ENCODE measurements around the gene NPM1. TPM values are rescaled to one million over a fixed set of nuclear protein-coding genes. Genes with fewer than 3 reads are reported as not detected.
A peak's percentile ranks its signal among the peaks of the same experiment; 100 is the strongest.

The NPM1 gene
- total RNA-seq, 1 experiment from 2014 or later, result 3,666 TPM

DNA sequence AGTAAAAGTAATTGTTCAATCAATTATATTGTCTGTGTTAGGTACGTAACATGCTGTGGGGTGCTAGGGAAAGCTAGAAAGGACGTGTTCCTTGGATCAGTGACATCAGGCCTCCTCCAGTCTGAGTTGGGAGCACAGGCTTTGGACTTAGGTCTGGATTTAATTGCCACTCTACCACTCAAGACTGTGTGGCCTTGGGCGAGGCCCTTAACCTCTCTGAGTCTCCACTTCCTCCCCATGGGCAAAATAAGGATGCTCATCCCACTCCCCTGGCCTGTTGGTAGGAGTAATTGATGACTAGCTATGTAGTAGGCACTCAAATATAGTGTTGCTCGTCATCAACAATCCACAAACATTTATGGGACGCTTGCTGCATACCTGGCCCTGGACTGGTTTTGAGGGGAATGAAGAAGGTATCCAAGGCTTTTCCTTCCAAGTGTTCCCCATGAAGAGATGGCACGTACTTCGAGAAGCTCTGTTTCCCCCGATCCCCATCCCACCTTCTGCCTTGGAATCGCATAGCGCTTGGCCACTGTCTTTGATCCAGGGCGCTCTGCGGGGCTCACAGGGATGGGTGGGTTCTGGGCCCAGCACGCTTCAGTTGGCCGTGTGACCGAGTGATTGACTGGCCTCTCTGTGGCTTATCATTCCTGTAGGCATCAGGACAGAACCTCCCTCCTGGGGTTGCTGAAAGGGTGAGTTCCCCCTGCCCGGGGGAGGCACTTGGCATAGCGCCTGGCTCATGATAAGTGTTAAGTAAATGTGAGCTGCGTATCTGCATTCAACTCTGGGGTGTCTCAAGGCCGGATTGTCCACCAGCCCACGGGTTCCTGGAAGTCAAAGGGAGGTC lies 39.9 kb downstream of the NPM1 start:
- no peak for DNase-seq (ENCODE audit: low spot score)

DNA sequence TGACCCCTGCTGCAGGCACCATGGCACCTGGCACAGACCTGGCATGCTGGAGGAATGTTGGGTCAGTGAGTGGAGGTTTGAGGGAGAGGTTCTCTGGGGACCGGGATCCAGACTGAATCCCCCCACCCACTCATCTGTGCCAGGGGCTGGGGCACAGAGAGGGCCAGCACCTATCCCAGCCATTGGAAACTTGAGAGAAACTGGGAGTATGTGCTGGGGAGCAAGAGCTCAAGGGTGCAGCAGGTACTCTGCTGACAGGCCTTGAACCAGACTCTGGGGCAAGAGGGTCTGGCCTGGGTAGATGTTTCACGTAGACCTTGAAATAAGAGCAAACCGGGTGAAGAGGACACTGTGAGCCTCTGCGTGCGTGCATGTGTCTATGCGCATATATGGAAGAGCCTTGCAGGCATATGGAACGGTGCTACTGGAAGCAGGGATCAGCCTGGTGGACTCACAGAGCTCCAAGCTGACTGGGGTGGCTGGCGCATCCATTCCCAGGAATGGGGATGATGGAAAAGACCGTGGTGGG lies 40.6 kb downstream of the NPM1 start:
- no peak for DNase-seq (ENCODE audit: low spot score)

DNA sequence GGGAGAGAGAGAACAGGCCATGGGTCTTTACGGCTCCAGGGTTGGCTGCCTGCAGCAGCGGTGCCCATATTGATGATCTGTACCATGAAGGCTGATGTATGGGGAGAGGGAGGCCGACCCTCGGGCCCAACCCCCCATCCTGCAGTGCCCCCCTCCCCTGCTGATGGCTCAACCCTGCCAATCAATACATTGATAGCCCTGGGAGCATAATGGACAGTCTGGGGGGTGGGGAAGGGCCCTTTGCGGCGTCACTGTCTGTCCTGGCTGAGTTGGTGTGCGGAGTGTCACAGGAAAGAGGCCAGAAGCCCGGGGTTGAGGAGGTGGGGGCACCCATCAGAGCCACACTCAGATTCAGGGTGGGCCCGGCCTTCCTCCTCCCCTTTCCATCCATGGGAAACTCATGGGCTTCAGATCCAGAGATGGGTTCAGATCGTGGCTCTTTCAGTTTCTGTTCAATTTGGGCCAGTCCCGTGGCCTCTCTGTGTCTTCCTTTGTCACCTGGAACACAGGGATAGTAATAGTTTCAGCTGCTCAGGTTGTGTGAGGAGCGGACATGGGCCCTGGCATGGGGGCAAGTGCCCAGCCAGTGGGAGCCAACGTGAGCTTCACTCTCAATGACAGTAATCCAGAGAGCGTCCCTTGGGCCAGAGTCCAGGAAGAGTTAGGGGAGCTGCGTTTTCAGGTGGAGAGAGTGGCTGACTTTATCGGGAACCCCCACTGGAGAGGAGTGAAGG lies 41.3 kb downstream of the NPM1 start:
- no peak for DNase-seq (ENCODE audit: low spot score)

DNA sequence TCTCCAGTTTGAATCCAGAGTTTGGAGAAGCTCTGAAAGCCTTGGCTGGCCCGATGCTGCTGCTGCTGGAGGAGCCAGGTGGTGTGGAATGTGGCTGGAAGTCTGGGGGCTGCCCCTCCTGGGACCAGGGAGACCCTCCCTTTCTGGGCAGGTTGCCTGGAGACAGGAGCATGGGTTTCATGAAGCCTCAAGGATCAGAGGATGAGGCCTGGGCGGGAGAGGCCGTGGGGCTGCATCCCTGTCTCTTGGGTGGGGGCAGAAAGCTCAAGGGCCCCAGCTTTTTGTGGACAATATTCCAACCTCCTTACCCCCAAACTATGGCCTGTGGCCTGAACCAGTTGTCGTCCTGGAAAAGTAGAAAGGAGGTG lies 41.9 kb downstream of the NPM1 start:
- DNase-seq (ENCODE audit: low spot score), result no peak

DNA sequence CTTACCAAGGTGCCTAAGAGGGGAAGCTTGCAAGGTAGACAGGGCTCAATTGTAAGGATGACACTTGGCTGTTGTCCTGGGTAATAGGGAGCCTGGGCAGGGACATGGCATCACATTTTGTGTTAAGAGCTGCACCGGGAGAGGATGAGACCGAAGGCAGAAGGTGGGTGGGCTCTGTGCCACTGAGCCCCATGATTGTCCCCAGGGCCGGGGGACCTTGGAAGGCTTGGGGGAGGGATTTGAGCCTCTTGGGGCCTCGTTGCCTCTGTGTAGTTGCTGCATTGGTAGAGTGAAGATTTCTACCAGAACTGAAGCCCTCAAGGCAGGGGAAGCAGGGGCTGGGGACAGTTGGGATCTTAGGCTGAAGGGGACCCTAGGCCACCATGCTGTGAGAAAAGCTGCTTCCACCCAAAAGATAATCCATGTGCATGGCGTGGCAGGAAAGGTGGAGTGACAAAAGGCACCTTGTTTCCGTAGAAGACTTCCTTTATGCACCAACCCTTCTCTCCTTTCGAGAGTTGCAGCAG lies 43.7 kb downstream of the NPM1 start:
- no peak for DNase-seq (ENCODE audit: low spot score)

DNA sequence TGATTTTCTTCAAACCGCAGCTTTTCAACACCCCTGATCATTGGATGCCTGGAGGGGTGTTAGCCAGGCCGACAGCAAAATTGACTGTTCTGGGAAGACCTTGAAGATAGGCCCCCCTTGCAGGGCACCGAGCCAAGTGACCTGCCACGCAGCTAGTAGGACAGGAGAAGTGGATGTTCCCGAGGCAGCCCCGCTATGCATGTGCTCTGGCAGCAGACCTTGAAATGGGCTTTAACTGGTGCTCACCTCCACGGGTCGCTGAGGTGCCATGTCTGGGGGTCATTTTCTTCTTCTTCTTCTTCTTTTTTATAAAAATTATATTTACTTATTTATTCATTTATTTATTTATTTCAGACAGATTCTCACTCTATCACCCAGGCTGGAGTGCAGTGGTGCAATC lies 44.4 kb downstream of the NPM1 start:
- DNase-seq (ENCODE audit: low spot score), result no peak

DNA sequence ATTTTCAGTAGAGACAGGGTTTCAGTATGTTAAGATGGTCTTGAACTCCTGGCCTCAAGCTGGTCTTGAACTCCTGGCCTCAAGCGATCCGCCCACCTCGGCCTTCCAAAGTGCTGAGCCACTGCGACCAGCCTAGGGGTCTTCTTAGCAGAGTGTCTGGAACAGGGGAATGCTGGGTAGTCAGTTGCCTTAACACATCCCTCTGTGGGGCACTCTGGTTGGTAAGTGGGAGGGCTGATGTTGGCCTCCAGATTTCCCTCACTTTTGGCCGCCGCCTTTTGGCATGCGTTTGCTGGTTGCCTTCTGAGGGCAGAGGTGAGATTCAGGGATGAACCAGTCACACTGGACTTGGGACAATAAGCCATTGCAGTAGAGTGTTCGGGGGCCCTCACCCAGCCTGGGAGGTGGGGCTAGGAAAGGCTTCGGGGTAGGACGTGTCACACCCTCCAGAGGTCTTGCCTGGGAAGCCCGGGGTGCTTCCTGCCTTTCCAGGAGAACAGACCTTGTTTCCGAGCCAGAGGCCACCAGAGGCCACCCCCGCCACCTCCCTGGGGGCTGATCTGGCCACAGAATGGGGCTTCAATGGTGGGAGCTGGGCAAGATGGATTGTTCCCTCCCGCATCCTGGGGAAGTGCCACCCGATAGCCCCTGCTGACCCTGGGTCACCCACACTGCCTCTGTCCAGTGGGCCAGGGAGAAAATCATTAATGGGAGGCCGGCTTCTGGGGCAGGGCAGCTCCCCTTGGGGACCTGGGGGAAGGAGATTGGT lies 45.1 kb downstream of the NPM1 start:
- no peak for DNase-seq (ENCODE audit: low spot score)

DNA sequence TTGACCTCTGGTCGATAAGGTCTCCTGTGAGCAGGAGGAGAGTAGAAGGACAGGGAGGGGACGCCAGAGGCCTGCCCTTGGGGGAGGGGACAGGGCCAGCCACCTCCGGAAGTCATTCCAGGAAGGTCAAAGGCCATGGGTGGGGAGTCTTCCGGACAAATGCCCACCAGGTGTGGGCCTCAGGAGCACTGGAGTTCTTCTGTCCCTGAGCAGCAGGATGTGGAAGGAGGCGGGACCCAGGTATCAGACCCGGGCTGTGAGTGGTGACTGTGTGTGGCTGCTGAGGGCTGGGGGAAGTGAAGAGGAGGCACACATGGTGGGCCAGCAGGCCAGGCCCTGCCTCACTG lies 45.7 kb downstream of the NPM1 start:
- DNase-seq (ENCODE audit: low spot score), result no peak

DNA sequence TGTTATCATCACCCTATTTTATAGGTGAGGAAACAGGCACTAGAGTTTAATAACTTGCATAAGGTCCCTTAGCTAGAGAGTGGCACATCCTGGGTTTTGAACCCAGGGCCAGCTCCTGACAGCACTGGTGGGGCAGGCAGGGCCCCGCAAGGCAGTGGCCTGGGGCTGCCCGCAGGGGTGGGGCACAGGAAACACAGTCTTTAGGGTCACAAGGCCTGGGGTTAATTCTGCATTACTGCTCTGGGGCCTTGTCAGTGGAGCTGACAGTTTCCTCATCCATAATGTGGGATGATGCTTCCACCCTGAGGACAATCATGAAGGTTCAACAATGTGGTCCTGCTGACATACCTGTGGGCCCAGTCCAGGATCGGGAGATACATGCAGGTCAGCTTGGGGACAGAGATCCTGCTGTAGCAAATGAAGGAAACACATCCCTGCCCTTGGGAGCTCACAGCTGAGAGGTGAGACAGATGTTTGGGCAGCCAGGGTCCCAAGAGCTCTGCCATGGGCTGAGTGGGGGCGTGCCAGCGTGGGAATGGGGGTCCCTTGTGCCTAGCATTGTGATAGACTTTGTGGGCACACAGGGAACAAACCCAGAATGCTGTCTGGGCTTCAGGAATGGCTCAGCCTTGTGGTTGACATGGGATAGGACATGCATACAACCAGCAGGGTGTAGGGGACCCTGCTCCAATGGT lies 46.5 kb downstream of the NPM1 start:
- DNase-seq (ENCODE audit: low spot score), result no peak

DNA sequence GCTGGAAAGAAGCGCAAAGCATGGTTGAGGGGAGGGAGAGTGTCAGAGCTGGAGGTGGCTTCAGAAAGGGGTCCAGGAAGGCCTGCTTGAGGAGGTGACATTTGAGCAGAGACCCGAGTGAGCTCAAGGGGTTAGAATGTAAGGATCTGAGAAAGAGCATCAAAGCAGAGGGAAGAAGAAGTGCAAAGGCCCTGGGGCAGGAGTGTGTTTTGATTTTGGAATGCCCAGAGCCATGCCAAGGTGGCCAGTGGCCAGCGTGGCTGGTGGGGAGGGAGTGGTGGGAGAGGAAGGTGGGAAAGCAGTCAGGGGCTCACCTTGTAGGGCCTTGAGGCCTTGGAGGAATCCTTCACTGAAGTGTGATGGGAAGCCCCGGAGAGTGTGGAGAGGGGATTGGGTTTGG lies 47.2 kb downstream of the NPM1 start:
- DNase-seq (ENCODE audit: low spot score), result no peak

DNA sequence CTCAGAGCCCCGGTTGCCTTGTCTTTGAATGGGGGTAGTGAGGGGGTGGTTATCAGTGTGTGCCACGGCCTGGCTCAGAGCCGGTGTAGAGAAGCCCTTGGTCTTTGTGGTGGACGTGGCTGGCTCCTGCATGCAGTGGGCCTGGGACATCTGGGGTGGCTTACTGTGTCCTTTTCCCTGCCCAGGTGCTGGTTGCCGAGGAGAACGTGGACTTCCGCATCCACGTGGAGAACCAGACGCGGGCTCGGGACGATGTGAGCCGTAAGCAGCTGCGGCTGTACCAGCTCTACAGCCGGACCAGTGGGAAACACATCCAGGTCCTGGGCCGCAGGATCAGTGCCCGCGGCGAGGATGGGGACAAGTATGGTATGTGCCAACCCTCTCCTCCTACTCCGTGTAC lies 48.3 kb downstream of the NPM1 start:
- DNase-seq (ENCODE audit: low spot score), result no peak

DNA sequence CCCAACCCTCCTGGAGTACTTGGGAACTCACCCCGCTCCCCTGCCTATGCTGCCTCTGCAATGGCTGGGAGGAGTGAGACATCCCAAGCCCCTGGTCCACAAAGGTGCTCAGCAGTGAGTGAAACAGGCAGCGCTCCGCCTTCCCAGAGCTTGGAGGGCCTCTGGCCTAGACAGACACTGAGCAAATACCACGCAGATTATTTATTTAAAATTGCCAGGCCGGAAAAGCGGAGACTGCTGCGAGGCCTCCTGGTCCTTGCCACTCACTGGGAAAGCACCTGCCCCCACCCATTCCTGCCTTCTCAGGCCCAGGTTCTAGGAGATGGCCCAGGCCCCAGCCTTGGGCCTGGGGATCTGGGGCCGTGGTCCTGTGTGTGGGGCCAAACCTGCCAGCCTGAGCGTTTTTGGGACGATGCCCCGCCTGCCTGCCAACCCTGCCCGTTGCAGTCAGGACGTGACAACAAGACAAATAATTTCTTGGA lies 49.2 kb downstream of the NPM1 start:
- DNase-seq (ENCODE audit: low spot score), result no peak

DNA sequence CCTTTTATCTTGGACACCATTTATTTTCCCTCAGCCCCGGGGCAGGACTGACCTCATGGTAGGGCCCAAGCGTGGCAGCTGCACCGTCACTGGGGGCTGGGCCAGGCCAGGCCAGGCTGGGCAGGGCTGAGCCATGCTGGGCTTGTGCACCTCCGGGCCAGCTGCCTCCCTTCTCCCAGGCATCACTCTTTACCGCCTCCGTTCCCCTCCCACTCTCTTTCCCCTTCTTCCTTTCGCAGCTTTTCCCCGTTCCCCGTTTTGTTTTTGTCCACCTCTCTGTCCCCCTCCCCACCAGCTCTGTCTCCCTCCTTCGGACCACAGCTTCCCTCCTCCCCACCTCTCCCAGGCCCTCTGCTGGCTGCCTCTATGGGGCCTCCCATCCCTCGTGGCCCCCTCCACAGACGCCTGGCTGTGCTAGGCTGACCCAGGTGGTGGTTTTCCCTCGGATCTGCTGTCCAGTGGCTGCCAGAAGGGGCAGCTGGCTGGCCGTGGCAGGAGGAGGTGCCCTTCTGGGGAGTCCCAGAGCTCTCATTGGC lies 49.7 kb downstream of the NPM1 start:
- DNase-seq (ENCODE audit: low spot score), result no peak

DNA sequence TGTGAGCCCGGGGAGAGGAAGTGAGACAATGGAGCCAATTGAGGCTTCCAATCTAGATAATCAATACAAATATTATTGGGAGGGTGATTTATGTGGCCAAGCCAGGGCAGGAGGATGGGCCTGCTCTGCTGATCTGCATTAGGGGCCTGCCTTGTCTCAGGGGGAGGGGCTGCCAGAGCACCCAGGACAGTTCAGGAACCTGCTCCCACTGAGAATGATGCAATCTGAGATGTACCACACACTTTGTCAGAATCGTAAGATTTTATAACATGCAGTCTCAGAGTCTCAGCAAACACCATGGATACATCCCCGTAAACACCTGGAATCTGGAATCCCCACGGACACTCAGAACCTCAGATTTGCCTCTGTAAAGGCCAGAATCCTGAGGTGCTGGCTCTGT lies 51.1 kb downstream of the NPM1 start:
- no peak for DNase-seq (ENCODE audit: low spot score)

DNA sequence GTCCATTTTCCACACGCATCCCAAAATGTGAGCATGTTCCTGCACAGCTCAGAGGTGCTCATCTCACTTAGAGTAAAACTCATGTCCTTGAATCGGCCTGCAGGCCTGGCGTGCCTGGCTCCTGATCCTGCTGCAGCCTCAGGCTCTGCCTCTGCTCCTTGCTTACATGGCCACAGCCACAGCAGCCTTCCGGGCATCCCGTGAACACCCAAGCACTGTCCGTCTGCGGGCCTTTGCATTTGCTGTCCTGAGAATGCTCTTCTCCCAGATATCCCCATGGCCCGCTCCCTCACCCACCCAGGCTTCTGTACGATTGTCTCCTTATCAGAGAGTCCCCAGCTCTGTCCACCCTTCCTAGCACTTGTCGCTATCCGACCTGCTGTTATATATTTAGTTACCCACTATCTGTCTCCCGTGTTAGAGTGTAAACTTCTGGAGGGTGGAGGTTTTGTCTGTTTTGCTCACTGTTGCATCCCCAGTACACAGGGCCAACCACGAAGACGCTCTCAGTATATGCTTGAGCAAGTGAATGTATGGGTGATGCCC lies 53.7 kb downstream of the NPM1 start:
- DNase-seq (ENCODE audit: low spot score), result no peak

DNA sequence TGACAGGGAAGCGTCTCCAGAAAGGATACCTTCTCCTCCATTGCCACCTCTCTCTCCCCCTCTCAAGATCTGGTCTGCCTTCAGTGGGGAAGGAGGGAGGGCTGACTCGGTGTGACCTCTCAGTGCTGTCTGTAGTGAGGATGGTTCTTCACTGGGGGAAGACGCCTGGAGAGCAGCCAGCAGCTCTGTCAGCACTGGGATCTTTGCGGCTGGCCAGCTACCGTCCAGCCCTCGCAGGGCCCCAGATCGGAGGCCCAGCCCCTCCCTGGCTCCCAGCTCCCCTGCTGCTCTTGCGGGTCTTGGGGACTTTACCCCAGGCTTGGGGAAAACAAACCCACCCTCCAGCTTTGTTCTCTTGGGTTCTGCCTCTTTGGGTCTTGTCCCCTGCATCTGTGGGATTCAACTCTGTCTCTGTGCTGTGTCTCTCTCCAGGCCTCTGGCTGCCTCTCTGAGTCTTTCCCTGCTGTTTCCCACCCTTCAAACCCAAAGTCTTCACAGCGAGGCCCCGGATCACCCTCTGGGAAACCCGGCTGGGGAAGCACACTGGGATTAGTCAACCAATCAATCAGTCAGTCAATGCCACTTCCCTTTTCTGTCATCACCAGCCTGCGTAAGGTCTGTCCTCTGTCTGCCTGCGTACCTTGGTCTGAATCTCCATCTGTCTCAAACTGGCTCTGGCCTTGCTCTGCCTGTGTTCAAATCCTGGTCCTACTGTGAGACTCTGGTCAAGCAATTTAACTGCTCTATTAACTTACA lies 54.8 kb downstream of the NPM1 start:
- DNase-seq (ENCODE audit: low spot score), result no peak

DNA sequence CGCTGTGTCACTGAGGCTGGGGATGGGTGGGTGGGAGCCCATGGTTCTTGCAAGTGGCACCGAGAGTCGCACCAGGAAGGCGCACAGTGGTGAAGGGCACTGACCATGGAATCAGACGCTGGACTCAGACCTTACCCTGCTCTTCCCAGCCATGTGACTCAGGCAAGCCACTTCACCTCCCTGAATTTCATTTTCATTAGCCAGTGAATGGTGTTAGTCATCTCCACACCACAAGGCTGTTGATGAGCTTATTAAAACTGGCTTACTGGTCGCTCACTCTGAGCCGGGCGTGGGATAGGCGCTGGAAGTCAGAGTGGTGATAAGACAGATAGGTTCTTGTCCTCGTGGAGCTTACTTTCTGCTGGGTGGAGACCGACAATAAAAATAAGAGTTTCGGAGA lies 56.9 kb downstream of the NPM1 start:
- peak; percentile 80 for DNase-seq (ENCODE audit: low spot score)

DNA sequence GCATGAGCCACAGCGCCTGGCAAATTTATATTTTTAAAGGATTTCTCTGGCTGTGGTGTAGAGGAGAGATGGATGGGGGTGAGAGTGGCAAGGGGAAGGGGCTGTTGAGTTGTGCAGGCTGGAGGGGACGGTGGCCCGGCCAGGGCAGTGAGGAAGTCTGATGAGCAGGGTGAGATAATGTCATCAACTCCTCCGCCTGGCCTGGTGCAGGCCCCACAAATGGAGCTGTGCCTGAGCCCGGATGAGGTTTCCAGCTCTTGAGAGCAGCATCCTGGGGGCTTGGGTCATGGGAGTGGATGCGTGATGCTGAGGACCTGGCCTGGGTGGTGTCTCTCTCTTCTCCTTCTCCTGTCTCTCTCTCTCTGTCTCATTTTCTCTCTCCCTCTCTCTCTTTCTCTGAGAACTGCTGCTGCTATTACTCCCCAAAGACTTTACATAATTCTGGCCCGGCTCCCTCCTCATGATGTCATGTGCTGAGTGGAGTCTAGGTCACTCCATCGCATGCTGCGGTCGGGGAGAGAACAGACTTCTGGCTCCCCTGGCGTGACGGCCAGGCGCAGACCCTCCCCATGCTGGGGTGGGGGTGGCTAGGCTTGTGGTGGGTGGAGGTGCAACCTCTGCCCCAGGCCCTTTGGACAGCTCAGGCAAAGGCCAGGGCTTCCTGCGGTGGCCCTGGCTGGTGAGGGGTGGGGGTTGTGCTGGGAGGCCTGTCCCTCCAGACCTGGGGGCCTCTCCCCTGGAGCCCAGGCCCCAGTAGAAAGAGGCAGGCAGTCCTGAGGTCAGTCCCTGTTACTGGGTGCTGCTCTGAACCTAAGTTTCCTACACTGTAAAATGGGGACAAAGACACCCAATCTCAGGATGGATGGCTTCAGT lies 58.2 kb downstream of the NPM1 start:
- no peak for DNase-seq (ENCODE audit: low spot score)

DNA sequence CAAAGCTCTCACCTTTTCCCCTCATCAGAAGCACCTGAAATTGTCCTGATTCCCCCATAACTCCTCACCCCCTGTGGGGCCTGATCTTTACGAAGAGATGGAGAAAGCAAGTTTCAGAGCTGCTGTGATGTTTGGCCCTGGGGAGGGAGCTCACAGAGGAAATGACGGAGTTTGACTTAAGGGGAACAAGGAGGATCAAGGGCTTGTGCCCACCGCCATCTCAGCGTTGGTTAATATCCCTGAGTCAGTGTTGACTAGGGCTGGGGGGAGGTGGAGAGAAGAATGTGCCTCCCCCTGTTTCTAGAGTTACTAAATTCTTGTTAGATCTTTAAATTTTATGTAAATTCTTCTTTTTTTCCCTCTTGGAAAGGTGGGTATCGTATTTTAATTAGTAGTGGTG lies 59.6 kb downstream of the NPM1 start:
- DNase-seq (ENCODE audit: low spot score), result no peak
